GM12874 (cell line): ENCODE data around the gene ZSCAN9.

Experiments
- CTCF ChIP-seq: IDR thresholded peaks from 2 replicates; pipeline ENCODE4 v1.5.1; 2011; ENCODE audit warnings: low read depth, mild to moderate bottlenecking, control low read depth, low read length, moderate library complexity; ENCODE audit not compliant: insufficient read depth

ZSCAN9 gene

GRCh38 chr6:28258877-28259777 lies 34.1 kb downstream of the ZSCAN9 start, which contains the start of gene NKAPL:
Gene NKAPL, plus strand, starts transcription at chr6:28259297. Its CDS starts 75 bp downstream, at chr6:28259372.
- no peak for TF ChIP-seq CTCF

- no peak for TF ChIP-seq CTCF
Measured at GRCh38 chr6:28263922-28264321, 38.8 kb downstream of the ZSCAN9 start.

GRCh38 chr6:28264834-28265401 lies 39.8 kb downstream of the ZSCAN9 start:
- TF ChIP-seq CTCF: no peak

GRCh38 chr6:28266563-28266961 lies 41.5 kb downstream of the ZSCAN9 start:
- no peak for TF ChIP-seq CTCF

- TF ChIP-seq CTCF: no peak
Measured at GRCh38 chr6:28266962-28267694, 42.1 kb downstream of the ZSCAN9 start, which contains the start of gene ZSCAN26. Gene ZSCAN26, plus strand, starts transcription at chr6:28267143. Its CDS starts 4,777 bp downstream, at chr6:28271920.

- TF ChIP-seq CTCF: no peak
Measured at GRCh38 chr6:28267695-28268059, 42.6 kb downstream of the ZSCAN9 start.

- TF ChIP-seq CTCF: no peak
Measured at GRCh38 chr6:28269492-28269891, 44.4 kb downstream of the ZSCAN9 start.
